SHP77 (cell line): ENCODE results near the gene MAST4.

Experiments
- DNase-seq, 2 experiments: peaks; one replicate each; lab custom pipeline; 2025; lab: John Stamatoyannopoulos, UW

The MAST4 gene

DNA sequence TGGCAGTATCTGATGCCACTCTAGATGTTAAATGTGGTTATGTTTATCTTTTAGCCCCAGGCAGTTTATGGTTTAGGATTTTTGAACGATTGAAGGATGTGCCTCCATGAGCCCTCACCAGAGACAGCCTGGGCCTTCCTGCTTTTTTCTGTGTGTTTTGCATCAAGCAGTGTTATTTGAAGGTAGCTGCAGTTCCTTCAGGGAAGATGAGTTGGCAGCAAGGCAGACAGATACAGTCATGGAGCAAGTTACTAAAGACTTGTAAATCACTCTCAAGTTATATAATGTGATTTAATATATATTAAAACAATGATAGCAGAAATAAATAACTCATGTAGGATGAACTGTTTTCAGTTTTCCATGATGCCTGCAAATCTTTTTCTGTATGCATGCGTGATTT lies 395.6 kb downstream of the MAST4 start:
- DNase-seq = no peak

DNA sequence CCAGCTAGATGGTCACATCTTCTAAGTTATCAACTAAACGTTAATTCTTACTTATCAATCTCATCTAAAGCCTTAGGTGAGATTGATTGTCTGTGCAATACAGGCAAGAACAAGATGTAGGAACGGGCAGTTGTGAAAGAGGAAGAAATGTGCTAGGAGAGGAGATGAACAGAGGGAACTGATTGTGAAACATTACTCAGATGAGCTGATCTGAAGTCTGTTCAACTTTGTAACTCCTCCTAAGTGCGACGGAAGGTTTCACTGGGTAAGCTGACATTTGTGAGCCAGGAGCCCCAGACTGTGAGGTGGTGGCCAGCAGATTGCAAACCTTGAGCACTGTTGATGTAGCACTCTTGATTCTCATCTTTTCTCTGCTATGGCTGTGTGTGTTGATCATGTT lies 396.4 kb downstream of the MAST4 start:
- no peak for DNase-seq

DNA sequence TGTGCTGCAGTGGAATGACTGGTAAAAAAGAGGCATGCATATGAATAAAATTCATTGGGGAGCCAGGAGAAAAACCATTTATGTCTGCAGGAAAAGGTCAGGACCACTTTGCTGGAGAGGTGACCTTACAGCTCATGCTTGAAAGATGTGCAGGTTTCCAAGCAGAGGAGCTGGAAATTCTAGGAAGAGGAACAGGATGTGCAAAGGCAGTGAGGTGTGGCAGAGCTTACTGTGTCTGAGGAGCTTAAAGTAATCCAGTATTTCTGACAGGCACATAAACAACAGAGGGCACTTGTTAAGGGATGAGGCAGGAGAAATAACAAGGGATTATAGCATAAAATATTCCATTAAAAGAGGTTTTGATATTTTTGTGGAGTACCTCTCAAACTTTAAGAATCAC lies 397.3 kb downstream of the MAST4 start:
- DNase-seq = no peak

DNA sequence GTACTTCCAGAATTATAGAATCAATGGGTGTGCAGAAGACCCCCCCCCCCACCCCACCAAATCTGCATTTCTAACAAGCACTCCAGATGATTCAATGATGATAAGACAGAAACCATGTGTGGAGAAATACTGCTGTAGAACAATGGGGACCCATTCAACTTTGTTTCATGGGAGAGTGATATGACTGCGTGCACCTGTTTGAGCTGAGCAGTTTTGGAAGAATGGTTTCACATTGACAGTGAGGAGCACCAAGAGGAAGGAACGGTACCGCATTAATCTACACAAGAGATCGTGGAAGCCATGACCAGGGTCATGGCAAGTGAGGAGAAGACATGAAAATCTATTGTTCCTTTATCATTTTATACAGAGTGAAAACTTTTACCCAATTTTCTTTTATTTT lies 397.7 kb downstream of the MAST4 start:
- no peak for DNase-seq

- DNase-seq = no peak
These were observed 398.6 kb downstream of the MAST4 start for GRCh38 chr5:66994790-66995189.

DNA sequence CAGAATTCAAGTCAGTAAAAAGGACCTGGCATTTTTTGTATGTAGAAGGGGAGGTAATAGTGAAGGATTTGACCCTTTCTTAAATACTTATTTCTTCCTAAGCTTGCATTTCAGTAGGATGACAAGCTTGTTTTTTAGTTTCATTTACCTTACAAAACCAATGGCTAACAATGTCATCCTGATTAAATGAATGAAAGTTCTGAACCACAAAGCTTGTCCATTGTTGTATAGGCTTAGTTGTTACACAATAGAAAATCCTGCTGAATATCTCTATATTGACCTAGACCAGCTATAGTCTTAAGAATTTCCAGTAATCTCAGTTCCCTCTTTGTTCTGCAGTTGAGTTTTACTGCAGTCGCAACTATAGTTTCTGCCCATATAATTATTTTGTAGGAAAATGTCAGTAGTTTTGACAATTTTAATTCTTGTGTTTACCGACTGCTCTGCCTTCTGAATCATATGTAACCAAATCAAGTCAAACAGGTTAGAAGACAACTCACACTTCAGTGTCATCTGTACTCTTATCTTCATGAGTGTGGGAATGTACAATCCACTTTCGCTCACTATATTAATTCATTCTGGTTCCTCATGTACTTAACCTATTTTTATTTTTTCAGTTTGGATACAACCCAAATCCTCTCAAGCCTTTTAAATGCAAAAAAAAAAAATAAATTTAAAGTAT lies 404.7 kb downstream of the MAST4 start:
- DNase-seq = no peak

GRCh38 chr5:67002832-67003684 lies 406.9 kb downstream of the MAST4 start:
- no peak for DNase-seq

DNA sequence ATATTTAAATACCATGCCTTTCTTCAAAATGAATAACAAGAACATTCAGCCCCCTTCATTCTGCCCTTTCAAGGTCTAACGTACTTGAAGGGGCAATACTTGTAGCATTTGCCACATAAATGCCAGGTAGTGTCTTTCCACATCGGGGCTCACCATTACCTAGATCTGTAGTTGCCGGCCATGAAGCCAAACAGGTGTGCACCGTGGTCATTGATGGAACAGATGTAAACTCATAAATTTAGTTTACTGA lies 407.4 kb downstream of the MAST4 start:
- DNase-seq = no peak

DNA sequence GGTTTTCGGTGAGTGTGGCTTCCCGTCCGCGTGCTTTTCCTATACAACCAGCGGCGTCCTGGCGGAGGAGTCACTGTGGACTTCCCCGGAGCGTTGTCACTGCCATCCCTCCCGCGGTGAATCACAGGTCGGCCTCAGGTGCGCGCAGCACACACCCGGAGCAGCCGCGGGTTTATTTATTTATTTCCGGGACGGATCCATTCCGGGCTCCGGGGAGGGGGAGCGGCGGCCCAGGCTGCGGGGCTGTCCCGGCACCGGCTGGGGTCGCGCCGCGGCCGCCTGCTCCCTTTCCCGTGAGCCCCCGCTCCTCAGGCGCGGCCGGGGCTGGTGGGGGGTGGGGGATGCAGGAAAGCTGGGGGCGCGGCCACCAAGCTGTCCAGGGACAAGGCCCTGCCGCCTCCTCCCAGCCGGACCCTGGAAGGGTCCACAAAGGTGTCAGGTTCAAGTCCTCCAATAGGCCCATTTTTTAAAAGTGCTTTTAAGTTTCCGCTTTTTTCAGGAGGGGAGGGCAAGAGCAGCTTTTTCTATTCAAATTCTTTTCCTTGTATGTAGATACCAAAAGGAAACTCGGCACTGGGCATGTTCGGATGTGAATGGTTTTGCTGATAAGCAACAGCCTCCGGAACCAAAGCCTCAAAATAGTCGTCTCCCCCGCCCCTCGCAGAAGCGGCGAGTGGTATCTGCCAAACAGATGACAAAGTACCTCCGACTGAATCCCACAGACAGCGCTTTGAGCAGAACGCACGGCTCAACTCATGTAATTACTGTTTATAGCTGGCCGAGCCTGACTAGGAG lies 407.9 kb downstream of the MAST4 start:
- peak; percentile 69 to 70 for DNase-seq

DNA sequence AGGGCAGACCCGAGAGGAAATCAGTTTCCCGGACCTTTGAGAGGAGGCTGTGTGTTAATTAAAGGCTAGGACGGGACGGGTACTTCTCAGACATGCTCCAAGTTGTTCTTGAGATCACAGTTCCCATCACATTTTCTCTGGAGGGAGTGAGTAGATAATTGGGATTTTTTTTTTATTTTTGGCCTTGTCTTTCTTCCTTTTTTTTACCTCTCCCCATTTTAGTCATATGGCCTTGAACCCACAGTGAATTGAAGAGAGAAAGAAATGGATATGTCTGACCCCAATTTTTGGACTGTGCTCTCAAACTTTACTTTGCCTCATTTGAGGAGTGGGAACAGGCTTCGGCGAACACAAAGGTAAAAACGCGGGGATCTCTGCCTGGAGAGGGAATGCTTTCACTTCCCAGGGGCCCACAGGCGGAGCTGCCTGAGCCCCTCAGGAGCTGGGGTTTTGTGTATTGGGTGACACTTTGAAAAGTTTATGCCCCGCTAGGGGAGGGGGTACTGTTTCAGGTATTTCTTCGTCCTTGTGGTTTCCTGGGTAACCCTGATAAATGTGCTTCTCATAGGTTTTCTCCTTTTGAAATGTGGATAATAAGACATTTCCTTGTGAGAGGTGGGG lies 408.6 kb downstream of the MAST4 start:
- DNase-seq = no peak

GRCh38 chr5:67005737-67006499 lies 409.7 kb downstream of the MAST4 start:
- no peak for DNase-seq

- no peak for DNase-seq
These were observed 410.3 kb downstream of the MAST4 start for GRCh38 chr5:67006500-67006848.

DNA sequence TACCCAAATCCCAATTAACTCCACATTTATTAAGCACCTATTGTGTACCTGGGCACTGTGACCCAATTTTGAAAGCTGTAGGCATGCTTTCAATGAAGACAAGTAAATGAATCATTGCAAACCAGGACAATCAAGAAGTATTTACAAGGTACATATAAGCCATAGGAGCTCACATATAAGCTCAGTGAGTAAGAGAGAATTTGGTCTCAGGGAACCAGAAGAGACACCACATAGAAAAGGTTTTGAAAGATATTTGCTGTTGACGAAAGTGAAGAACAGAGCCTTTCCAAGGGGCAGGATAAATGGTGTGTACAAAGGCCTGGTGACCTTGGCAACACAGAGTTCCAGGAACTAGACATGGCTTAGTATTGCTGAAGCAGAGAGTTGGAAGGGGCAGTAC lies 412.8 kb downstream of the MAST4 start:
- no peak for DNase-seq

DNA sequence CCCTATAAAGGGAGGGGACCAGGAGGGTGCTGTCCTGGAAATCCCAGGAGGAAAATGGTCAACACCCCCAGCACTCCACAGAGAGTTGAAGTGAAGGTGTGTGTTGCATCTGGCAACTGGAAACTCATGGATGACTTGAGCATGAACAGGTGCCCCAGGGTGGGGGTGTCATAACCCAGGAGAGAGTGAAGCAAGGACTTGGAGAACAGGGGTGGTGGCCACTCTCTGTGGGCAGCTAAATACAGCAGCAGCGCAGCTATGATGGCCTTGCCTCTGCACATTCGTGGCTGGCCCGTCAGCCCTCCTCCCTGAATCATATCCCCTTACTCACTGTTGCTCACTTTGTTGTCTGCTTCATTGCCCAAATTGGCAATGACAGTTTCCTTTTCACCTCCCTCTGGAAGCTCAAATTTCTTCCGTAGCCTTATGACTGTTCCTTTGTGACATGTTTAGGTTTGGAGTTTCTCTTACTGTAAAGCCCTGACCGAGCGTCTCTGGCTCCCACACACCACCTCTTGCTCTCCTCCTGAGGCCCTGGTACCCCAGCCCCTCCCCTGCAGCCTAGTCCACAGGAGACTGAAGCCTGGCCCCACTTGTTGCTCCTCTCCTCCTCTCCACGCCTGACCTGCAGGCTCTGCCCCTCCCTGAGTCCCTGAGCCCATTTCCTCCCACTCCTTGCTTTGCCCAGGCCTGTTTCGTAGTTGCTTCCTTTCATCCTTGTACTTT lies 414.7 kb downstream of the MAST4 start:
- DNase-seq = no peak

GRCh38 chr5:67011422-67011821 lies 415.2 kb downstream of the MAST4 start:
- no peak for DNase-seq

- DNase-seq = no peak
These were observed 416.0 kb downstream of the MAST4 start for GRCh38 chr5:67012171-67012570.

GRCh38 chr5:67013719-67014118 lies 417.5 kb downstream of the MAST4 start:
- DNase-seq = no peak

DNA sequence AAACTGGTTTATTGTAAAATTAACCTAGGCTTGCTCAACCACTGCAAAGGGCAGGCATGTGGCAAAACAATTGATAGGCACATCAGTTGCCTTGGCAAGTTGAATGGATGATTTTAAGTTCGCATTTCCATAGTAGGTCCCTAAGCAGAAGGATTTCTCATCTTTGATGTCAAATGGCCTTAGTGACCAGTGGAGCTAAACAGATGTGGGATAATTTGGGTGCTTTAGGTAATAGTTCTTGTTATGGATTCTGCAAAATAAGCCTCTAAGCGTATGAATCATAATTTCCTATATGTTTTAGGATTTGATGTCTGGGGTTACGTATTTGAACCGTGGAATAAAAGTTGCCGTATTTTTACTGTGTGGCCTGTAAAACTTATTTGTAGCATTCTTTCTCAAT lies 418.0 kb downstream of the MAST4 start:
- no peak for DNase-seq

GRCh38 chr5:67014957-67015400 lies 418.8 kb downstream of the MAST4 start:
- no peak for DNase-seq

DNA sequence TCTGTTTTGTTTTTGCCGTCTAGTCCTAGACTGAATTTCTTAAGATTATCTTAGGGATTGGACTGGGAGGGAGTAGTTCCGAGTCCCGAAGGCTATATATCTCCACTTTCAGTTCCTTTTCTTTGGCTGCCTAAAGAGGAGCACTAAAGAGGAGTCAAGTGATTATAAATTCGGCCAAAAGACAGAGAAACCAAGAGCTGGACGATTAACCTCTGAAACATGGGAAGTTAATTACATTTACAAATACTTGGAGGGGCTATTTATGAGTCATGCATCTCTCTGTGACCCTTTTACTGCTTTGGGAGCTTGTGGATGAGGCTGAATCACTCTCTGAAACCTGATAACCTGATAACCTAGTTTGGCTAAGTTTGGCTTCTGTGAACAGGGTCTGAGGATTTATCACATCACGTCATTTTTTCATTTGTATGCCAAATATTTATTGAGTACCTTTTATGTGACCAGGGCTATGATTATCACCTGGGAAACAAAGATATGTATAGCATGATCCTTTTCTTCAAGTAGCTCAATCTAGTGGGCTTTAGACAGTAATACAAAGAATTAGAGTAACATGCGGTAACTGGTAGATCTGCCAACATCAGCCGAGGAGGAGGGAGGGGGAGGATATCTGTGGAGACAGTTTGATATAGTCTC lies 419.5 kb downstream of the MAST4 start:
- peak; percentile 29 to 35 for DNase-seq
